Mesendoderm (in vitro differentiated cells): ENCODE results near the gene TPRG1.
"Not testable (repeated sequence)": the region's sequence is repeated elsewhere in the genome, so short reads cannot be mapped to it uniquely, and the experiment has no call there.

Experiments used
- DNase-seq: peaks from one replicate; pipeline ENCODE4 v3.0.0; 2013
- H2AK5ac ChIP-seq: 2 replicates; pipeline ENCODE4 v1.6.1; 2013; ENCODE audit warnings: low read length, inconsistent platforms
- H2BK120ac ChIP-seq: 2 replicates; pipeline ENCODE4 v1.6.1; 2013; ENCODE audit warnings: low read depth, mild to moderate bottlenecking, low read length, moderate library complexity, mixed read lengths
- H2BK15ac ChIP-seq: replicated peaks from 2 replicates; pipeline ENCODE4 v1.6.1; 2013; ENCODE audit warnings: low read depth, mild to moderate bottlenecking, moderate library complexity
- H2BK5ac ChIP-seq: 2 replicates; pipeline ENCODE4 v1.6.1; 2013; ENCODE audit warnings: low read length, inconsistent platforms
- H3K18ac ChIP-seq: 2 replicates; pipeline ENCODE4 v1.6.1; 2013; ENCODE audit warnings: mild to moderate bottlenecking, low read length, mixed read lengths
- H3K23ac ChIP-seq: one replicate; pipeline ENCODE4 v1.6.1; 2013; ENCODE audit warnings: low read length
- H3K27ac ChIP-seq: 2 replicates; pipeline ENCODE4 v1.5.1; 2013; ENCODE audit warnings: low read depth, mild to moderate bottlenecking, inconsistent platforms, low read length, moderate library complexity
- H3K27me3 ChIP-seq: 2 replicates; pipeline ENCODE4 v1.6.1; 2013; ENCODE audit warnings: low read length, control low read depth, mild to moderate bottlenecking, inconsistent platforms; ENCODE audit not compliant: insufficient read depth, poor library complexity
- H3K36me3 ChIP-seq: 2 replicates; pipeline ENCODE4 v1.6.1; 2013; ENCODE audit warnings: low read length, inconsistent platforms; ENCODE audit not compliant: control insufficient read depth, insufficient read depth
- H3K4ac ChIP-seq: one replicate; pipeline ENCODE4 v1.6.1; 2013; ENCODE audit warnings: low read depth, mild to moderate bottlenecking, low read length, moderate library complexity
- H3K4me1 ChIP-seq: 2 replicates; pipeline ENCODE4 v1.6.1; 2013; ENCODE audit warnings: low read depth, low read length, inconsistent platforms; ENCODE audit not compliant: control insufficient read depth
- H3K4me2 ChIP-seq: 2 replicates; pipeline ENCODE4 v1.6.1; 2013; ENCODE audit warnings: low read length
- H3K4me3 ChIP-seq: 2 replicates; pipeline ENCODE4 v1.5.1; 2013; ENCODE audit warnings: mild to moderate bottlenecking, low read length
- H3K56ac ChIP-seq: one replicate; pipeline ENCODE4 v1.6.1; 2013; ENCODE audit warnings: low read length
- H3K79me1 ChIP-seq: 2 replicates; pipeline ENCODE4 v1.6.1; 2013; ENCODE audit warnings: low read length, inconsistent platforms
- H3K79me2 ChIP-seq: 2 replicates; pipeline ENCODE4 v1.6.1; 2013; ENCODE audit warnings: mild to moderate bottlenecking, low read length; ENCODE audit not compliant: control insufficient read depth, insufficient read depth
- H3K9ac ChIP-seq: 2 replicates; pipeline ENCODE4 v1.6.1; 2013; ENCODE audit warnings: low read length, inconsistent platforms
- H4K5ac ChIP-seq: one replicate; pipeline ENCODE4 v1.6.1; 2013; ENCODE audit warnings: low read length
- H4K8ac ChIP-seq: one replicate; pipeline ENCODE4 v1.6.1; 2013; ENCODE audit warnings: low read depth, mild to moderate bottlenecking, control low read depth, low read length, moderate library complexity
- WGBS: extraction: QIAGEN DNeasy Blood & Tissue Kit; methylation state at CpG from one replicate; pipeline ENCODE4 v1.1.7; 2013; ENCODE audit warnings: low lambda C conversion rate, missing lambda C conversion rate; ENCODE audit not compliant: insufficient coverage; ENCODE audit errors: extremely low coverage; 5-methylcytosine and 5-hydroxymethylcytosine counted together

The TPRG1 gene

GRCh38 chr3:189325454-189325853 is 153.7 kb downstream of the TPRG1 start:
- Histone ChIP-seq H2BK15ac (no peak overlapping the region), H3K27ac (no peak overlapping the region), H4K5ac (no peak overlapping the region), H3K79me2 (no peaks in the 10 kb centered on the region), H2AK5ac (no peak overlapping the region), H3K4me2 (no peak overlapping the region), H3K56ac (no peak overlapping the region), H3K4ac (no peak overlapping the region), H3K18ac (no peak overlapping the region), H2BK120ac (no peak overlapping the region), H3K23ac (no peak overlapping the region), H3K9ac (no peak overlapping the region), H4K8ac (no peak overlapping the region), H3K36me3 (no peaks in the 10 kb centered on the region), H3K4me3 (no peak overlapping the region), H3K27me3 (no peaks in the 10 kb centered on the region), H3K4me1 (no peaks in the 10 kb centered on the region), H3K79me1 (no peaks in the 10 kb centered on the region), H2BK5ac (no peak overlapping the region)
- no peak for DNase-seq
- no CpG with 5 or more reads among the region's 3 CpGs for WGBS

GRCh38 chr3:189329630-189330029 is 157.9 kb downstream of the TPRG1 start:
- H3K4me2 ChIP-seq, H4K8ac ChIP-seq, H2AK5ac ChIP-seq, H3K79me2 ChIP-seq, H2BK120ac ChIP-seq, H3K9ac ChIP-seq, H4K5ac ChIP-seq, H3K4me3 ChIP-seq, H3K4ac ChIP-seq, H3K27ac ChIP-seq, H3K18ac ChIP-seq, H2BK15ac ChIP-seq, H3K56ac ChIP-seq, H2BK5ac ChIP-seq, DNase-seq, H3K36me3 ChIP-seq, H3K4me1 ChIP-seq, H3K27me3 ChIP-seq, H3K79me1 ChIP-seq, H3K23ac ChIP-seq: not testable (repeated sequence)
- no CpG with 5 or more reads among the region's 4 CpGs for WGBS

GRCh38 chr3:189330066-189330465 is 158.3 kb downstream of the TPRG1 start:
- Histone ChIP-seq H4K8ac (no peak overlapping the region), H3K36me3 (no peaks in the 10 kb centered on the region), H3K4me2 (no peak overlapping the region), H2BK5ac (no peak overlapping the region), H3K56ac (no peak overlapping the region), H3K18ac (no peak overlapping the region), H3K9ac (no peak overlapping the region), H3K4me3 (no peak overlapping the region), H3K23ac (no peak overlapping the region), H2BK120ac (no peak overlapping the region), H2AK5ac (no peak overlapping the region), H3K79me1 (no peaks in the 10 kb centered on the region), H2BK15ac (no peak overlapping the region), H3K4ac (no peak overlapping the region), H3K4me1 (no peaks in the 10 kb centered on the region), H3K27me3 (no peaks in the 10 kb centered on the region), H3K79me2 (no peaks in the 10 kb centered on the region), H4K5ac (no peak overlapping the region), H3K27ac (no peak overlapping the region)
- no CpG with 5 or more reads among the region's 4 CpGs for WGBS
- no peak for DNase-seq

- Histone ChIP-seq H2AK5ac (no peak overlapping the region), H3K4me1 (no peaks in the 10 kb centered on the region), H2BK15ac (no peak overlapping the region), H3K4me3 (no peak overlapping the region), H3K4me2 (no peak overlapping the region), H3K27me3 (no peaks in the 10 kb centered on the region), H4K8ac (no peak overlapping the region), H3K18ac (no peak overlapping the region), H3K56ac (no peak overlapping the region), H3K23ac (no peak overlapping the region), H3K9ac (no peak overlapping the region), H3K79me2 (no peaks in the 10 kb centered on the region), H3K36me3 (no peaks in the 10 kb centered on the region), H3K79me1 (no peaks in the 10 kb centered on the region), H4K5ac (no peak overlapping the region), H2BK120ac (no peak overlapping the region), H3K27ac (no peak overlapping the region), H3K4ac (no peak overlapping the region), H2BK5ac (no peak overlapping the region)
- WGBS, result no CpG with 5 or more reads among the region's 6 CpGs
- DNase-seq, result no peak
Observed at GRCh38 chr3:189331002-189331418, 159.2 kb downstream of the TPRG1 start.

- H3K27ac ChIP-seq, result no peak overlapping the region
- H4K8ac ChIP-seq, result no peak overlapping the region
- H3K4me1 ChIP-seq, result no peaks in the 10 kb centered on the region
- H3K4ac ChIP-seq, result no peak overlapping the region
- DNase-seq, result no peak
- H3K79me2 ChIP-seq, result no peaks in the 10 kb centered on the region
- H2AK5ac ChIP-seq, result no peak overlapping the region
- no CpG with 5 or more reads among the region's 3 CpGs for WGBS
- H3K27me3 ChIP-seq, result no peaks in the 10 kb centered on the region
- H2BK15ac ChIP-seq, result no peak overlapping the region
- no peak overlapping the region for H3K9ac ChIP-seq
- no peak overlapping the region for H2BK120ac ChIP-seq
- H3K56ac ChIP-seq, result no peak overlapping the region
- no peaks in the 10 kb centered on the region for H3K36me3 ChIP-seq
- H3K4me2 ChIP-seq, result no peak overlapping the region
- H2BK5ac ChIP-seq, result no peak overlapping the region
- no peaks in the 10 kb centered on the region for H3K79me1 ChIP-seq
- H3K18ac ChIP-seq, result no peak overlapping the region
- no peak overlapping the region for H3K23ac ChIP-seq
- no peak overlapping the region for H3K4me3 ChIP-seq
- H4K5ac ChIP-seq, result no peak overlapping the region
Observed at GRCh38 chr3:189334064-189334920, 162.5 kb downstream of the TPRG1 start.

GRCh38 chr3:189337673-189338091 is 165.9 kb downstream of the TPRG1 start:
- Histone ChIP-seq H4K8ac (no peak overlapping the region), H3K27me3 (no peaks in the 10 kb centered on the region), H3K56ac (no peak overlapping the region), H2BK5ac (no peak overlapping the region), H4K5ac (no peak overlapping the region), H3K79me1 (no peaks in the 10 kb centered on the region), H2AK5ac (no peak overlapping the region), H3K18ac (no peak overlapping the region), H3K4me1 (no peaks in the 10 kb centered on the region), H2BK15ac (no peak overlapping the region), H3K27ac (no peak overlapping the region), H3K4me3 (no peak overlapping the region), H3K4ac (no peak overlapping the region), H3K4me2 (no peak overlapping the region), H3K79me2 (no peaks in the 10 kb centered on the region), H2BK120ac (no peak overlapping the region), H3K23ac (no peak overlapping the region), H3K36me3 (no peaks in the 10 kb centered on the region), H3K9ac (no peak overlapping the region)
- DNase-seq, result peak; percentile 66
